ENCODE measurements around the gene CLCA2. TPM values are rescaled to one million over a fixed set of nuclear protein-coding genes. Genes with fewer than 3 reads are reported as not detected.
A peak's percentile ranks its signal among the peaks of the same experiment; 100 is the strongest.

The CLCA2 gene
- total RNA-seq = under 1 TPM in 1 of 7 donors, not detected in 6; 0.07 TPM
- polyA plus RNA-seq = under 1 TPM in 1 of 2 donors, not detected in 1; 0.25 TPM
- long read RNA-seq, donor 1 = 0 reads
- long read RNA-seq, donor 2 = 0 reads
- long read RNA-seq, donor 3 = 0 reads

- Histone ChIP-seq H3K4me3 (no peak within 1 kb of the TSS), H3K27me3 (no peaks in the 10 kb centered on the region), H3K27ac (no peak within 1 kb of the TSS), H3K4me1 (ENCODE audit: insufficient read depth) (no peaks in the 10 kb centered on the region), H3K36me3 (no peaks in the 10 kb centered on the region), H3K9me3 (no peaks in the 10 kb centered on the region)
- no peak for DNase-seq
- TF ChIP-seq EP300 (IDR thresholded peaks at IDR 0.05) (no peak), POLR2A (IDR thresholded peaks at IDR 0.05) (no peak)
- TF ChIP-seq, protein P1, sequence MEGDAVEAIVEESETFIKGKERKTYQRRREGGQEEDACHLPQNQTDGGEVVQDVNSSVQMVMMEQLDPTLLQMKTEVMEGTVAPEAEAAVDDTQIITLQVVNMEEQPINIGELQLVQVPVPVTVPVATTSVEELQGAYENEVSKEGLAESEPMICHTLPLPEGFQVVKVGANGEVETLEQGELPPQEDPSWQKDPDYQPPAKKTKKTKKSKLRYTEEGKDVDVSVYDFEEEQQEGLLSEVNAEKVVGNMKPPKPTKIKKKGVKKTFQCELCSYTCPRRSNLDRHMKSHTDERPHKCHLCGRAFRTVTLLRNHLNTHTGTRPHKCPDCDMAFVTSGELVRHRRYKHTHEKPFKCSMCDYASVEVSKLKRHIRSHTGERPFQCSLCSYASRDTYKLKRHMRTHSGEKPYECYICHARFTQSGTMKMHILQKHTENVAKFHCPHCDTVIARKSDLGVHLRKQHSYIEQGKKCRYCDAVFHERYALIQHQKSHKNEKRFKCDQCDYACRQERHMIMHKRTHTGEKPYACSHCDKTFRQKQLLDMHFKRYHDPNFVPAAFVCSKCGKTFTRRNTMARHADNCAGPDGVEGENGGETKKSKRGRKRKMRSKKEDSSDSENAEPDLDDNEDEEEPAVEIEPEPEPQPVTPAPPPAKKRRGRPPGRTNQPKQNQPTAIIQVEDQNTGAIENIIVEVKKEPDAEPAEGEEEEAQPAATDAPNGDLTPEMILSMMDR (IDR thresholded peaks at IDR 0.05) = no peak
- intact Hi-C loops (cut with DNase I) = no loop called here
These were observed at the start of gene CLCA2 for GRCh38 chr1:86423873-86424272. TSS of gene CLCA2 (plus strand) at chr1:86424171. CDS start at chr1:86424248, 77 bp downstream.

DNA sequence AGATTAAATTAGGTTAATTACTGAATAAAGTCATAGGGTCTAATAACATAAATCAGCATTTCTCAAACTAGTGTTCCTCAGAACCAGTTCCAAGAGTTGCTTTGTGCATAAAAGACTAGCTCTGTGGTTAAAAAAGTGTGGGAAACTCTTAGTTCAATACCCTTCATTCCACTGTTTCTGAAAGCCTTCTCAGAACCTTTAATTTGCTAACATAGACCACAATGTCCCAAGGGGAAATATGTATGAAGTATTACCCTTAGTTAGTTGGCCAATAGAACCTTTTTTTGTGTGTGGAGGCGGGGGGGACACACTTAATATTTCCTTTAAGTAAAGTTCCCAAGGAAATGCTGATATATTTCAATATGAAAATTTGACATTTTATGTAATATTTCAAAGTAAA, 48.3 kb upstream of the CLCA2 start:
- 91 to 93% (median 92%) methylated on average over 1 of the region's 1 CpG for WGBS, 3 donors
- intact Hi-C loops (cut with DNase I) = no loop called here
- H3K4me1 ChIP-seq (ENCODE audit: insufficient read depth) = no peaks in the 10 kb centered on the region
- H3K9me3 ChIP-seq = no peaks in the 10 kb centered on the region
- no peaks in the 10 kb centered on the region for H3K36me3 ChIP-seq
- TF ChIP-seq EP300 (IDR thresholded peaks at IDR 0.05) (no peak), POLR2A (IDR thresholded peaks at IDR 0.05) (no peak)
- TF ChIP-seq, protein P1 (IDR thresholded peaks at IDR 0.05) = no peak
- H3K27me3 ChIP-seq = no peaks in the 10 kb centered on the region
- H3K4me3 ChIP-seq = no peak overlapping the region
- no peak overlapping the region for H3K27ac ChIP-seq
- no peak for DNase-seq

DNA sequence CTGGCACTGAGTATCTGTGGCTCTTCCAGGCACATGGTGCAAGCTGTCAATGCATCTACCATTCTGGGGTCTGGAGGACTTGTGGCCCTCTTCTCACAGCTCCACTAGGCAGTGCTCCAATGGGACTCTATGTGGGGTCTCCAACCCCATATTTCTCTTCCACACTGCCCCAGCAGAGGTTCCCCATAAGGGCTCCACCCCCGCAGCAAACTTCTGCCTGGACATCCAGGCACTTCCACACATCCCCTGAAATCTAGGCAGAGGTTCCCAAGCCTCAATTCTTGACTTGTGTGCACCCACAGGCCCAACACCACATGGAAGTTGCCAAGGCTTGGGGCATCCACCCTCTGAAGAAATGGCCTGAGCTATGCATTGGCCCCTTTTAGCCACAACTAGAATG, 46.6 kb upstream of the CLCA2 start:
- no peak overlapping the region for H3K4me3 ChIP-seq
- H3K4me1 ChIP-seq (ENCODE audit: insufficient read depth) = no peaks in the 10 kb centered on the region
- no peaks in the 10 kb centered on the region for H3K36me3 ChIP-seq
- TF ChIP-seq POLR2A (IDR thresholded peaks at IDR 0.05) = no peak
- H3K27ac ChIP-seq = no peak overlapping the region
- intact Hi-C loops (cut with DNase I) = no loop called here
- WGBS, 3 donors = 100% methylated on average over 1 of the region's 1 CpG
- H3K27me3 ChIP-seq = no peaks in the 10 kb centered on the region
- no peaks in the 10 kb centered on the region for H3K9me3 ChIP-seq
- no peak for DNase-seq

- Histone ChIP-seq H3K4me1 (ENCODE audit: insufficient read depth) (no peaks in the 10 kb centered on the region), H3K27me3 (no peaks in the 10 kb centered on the region), H3K4me3 (no peak overlapping the region), H3K27ac (no peak overlapping the region), H3K9me3 (no peaks in the 10 kb centered on the region), H3K36me3 (no peaks in the 10 kb centered on the region)
- TF ChIP-seq POLR2A (IDR thresholded peaks at IDR 0.05) = no peak
- TF ChIP-seq, protein P1 (IDR thresholded peaks at IDR 0.05) = no peak
- TF ChIP-seq EP300 (IDR thresholded peaks at IDR 0.05) = no peak
- no peak for DNase-seq
- intact Hi-C loops (cut with DNase I) = no loop called here
- WGBS, 3 donors = 89 to 100% (median 95%) methylated on average over 1 of the region's 1 CpG
These were observed 45.2 kb upstream of the CLCA2 start for GRCh38 chr1:86378813-86379212.

GRCh38 chr1:86380257-86380861, 43.6 kb upstream of the CLCA2 start:
- intact Hi-C loops (cut with DNase I) = no loop called here
- no peak overlapping the region for H3K27ac ChIP-seq

More at GRCh38 chr1:86380257-86380861, 43.6 kb upstream of the CLCA2 start:
- Histone ChIP-seq H3K27me3 (no peaks in the 10 kb centered on the region), H3K36me3 (no peaks in the 10 kb centered on the region), H3K4me3 (no peak overlapping the region), H3K4me1 (ENCODE audit: insufficient read depth) (no peaks in the 10 kb centered on the region), H3K9me3 (no peaks in the 10 kb centered on the region)
- WGBS, 3 donors = 2 to 3% (median 2%) methylated on average over 4 of the region's 4 CpGs
- no peak for DNase-seq
- TF ChIP-seq EP300 (IDR thresholded peaks at IDR 0.05) = no peak
- TF ChIP-seq POLR2A (IDR thresholded peaks at IDR 0.05) = no peak
- TF ChIP-seq, protein P1 (IDR thresholded peaks at IDR 0.05) = peak; percentile 47 to 84 (median 79)
